Activated CD4-positive, CD25-positive, alpha-beta regulatory T cell treated with anti-CD3 and anti-CD28 coated beads, Interleukin-2, amount 50 U/mL, for 24 hours (primary cell): ENCODE measurements around the gene ITSN1.
"Not testable (repeated sequence)": the region's sequence is repeated elsewhere in the genome, so short reads cannot be mapped to it uniquely, and the experiment has no call there.

Experiments
- ATAC-seq, 2 donors: fragments of 150-1000 bp; cut with Tn5 transposase; one replicate each; pipeline ENCODE4 v1.10.0; 2021; ENCODE audit warnings: mild to moderate bottlenecking in 1 of 2, moderate library complexity in 1 of 2

The ITSN1 gene

DNA sequence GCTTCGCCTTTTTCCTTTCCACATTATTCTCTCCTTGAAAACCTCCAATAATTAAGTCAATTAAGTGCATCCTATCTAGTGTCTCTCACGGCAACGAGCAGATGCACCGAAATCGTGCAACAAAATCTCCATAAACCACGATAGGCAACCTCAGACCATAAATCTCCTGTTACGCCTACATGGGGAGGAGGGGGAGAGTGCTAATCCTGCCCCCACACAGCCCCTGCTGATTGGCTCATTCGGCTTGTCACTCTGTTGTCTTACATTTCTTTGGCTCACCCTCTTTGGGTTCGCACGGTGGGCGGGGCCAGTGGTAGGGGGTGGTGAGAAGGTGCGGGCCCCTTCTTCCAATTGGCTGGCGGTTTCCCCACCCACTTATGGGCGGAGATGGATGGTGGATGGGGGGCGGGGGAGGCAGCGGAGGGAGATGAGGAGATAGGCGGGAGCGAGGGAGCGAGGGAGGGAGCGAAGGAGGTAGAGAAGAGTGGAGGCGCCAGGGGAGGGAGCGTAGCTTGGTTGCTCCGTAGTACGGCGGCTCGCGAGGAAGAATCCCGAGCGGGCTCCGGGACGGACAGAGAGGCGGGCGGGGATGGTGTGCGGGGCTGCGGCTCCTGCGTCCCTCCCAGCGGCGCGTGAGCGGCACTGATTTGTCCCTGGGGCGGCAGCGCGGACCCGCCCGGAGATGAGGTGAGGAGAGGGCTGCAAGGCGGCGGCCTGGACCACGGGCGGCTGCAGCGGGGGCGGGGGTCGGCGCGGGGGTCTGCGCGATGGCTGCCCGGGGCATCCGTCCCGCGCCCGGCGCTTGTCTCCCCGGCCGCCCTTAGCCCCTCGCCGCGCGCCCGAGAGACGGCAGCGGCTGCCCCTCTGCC lies at the start of gene ITSN1:
Gene ITSN1 (plus strand): TSS at position 475 of the 869 bp plus-strand sequence. CDS start 76,328 bp downstream, outside the sequence.
- ATAC-seq, result peak; percentile 89 to 91

GRCh38 chr21:33598051-33598450 lies 44.2 kb upstream of the ITSN1 start:
- no peak for ATAC-seq

GRCh38 chr21:33608559-33608958 lies 33.7 kb upstream of the ITSN1 start:
- ATAC-seq, result no peak

DNA sequence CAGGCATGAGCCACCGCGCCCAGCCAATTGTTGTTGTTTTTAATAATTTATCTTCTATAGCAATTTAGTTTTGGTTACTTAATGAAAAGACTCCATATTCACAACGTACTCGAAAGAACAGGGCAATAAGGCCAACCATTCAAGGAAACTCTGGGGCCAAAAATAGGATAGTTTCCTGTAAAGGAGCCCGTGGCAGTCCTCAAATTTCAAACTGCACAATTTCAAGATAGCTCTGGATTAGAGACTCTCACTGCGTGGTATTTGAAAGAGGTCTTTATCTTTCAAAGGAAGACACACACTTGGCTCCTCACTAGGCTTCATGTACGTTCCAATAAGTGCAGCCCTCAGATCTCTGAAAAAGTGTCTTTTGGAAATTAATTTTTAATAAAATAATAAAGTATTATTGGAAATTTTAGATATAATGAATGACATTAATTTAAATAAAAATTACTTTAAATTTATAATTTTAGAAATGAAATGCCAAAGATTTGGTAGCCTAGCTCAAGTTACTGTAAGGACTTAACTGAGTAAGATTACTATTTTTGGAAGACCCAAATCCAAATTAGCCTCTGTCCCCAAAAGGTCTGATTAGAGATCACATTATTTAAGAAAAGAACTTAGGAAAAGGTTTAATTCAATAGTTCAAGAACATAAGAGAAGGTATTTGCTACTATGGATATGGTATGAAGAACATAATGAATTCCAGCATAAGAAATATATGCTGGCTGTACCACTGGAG lies 31.1 kb upstream of the ITSN1 start:
- no peak for ATAC-seq

- not testable (repeated sequence) for ATAC-seq
Measured at GRCh38 chr21:33617565-33617964, 24.7 kb upstream of the ITSN1 start.

DNA sequence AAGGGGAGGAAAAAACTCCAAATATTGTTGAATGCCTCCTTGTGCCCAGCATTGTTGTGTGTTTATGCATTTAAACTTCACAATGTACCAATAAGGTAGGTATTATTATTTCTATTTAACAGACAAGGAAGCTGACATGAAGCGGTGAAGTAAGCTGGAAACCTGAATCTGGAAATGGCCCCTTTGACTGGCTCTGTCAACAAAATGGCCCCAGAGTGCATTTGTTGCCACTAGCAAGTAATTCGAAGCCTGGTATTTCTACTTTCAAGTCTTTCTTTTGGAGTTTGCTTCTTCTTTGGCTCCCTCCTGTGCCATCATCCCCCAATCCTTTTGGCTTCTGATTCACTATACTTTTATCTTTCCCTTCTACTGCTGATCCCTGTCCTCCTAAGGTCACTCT lies 23.9 kb upstream of the ITSN1 start:
- ATAC-seq, result no peak

- ATAC-seq, result no peak
Measured at GRCh38 chr21:33619726-33620125, 22.6 kb upstream of the ITSN1 start.

- ATAC-seq, result no peak
Measured at GRCh38 chr21:33622253-33622652, 20.0 kb upstream of the ITSN1 start.

DNA sequence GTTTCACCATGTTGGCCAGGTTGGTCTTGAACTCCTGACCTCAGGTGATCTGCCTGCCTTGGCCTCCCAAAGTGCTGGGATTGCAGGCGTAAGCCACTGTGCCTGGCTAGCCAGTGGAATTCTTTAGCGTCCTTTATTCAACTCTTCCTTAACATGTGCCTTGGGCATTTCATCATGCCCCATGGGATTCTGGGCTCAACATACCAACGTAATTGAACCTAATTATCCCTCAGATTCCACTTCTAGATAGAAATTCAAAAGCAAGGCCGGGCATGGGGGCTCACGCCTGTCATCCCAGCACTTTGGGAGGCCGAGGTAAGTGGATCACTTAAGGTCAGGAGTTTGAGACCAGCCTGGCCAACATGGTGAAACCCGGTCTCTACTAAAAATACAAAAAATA lies 16.1 kb upstream of the ITSN1 start:
- ATAC-seq, result not testable (repeated sequence)

DNA sequence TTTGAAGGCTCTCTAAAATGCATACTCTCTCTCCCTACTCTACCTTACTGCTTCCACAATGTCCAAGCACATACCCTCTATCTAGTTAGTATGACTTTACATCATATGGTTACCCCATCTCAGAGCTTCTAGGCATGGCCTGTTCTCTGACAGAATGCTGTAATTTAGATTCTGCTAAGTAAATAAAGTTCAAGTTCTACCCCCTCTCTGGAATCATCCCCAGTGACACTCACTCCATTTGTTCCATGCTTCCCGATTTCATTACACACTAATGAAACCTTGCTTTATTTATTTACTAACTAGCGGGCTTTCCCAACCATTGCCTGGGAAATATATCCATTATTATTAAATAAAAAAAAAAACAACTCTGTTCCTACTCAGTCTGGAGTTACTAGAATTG lies 8.0 kb upstream of the ITSN1 start:
- no peak for ATAC-seq

DNA sequence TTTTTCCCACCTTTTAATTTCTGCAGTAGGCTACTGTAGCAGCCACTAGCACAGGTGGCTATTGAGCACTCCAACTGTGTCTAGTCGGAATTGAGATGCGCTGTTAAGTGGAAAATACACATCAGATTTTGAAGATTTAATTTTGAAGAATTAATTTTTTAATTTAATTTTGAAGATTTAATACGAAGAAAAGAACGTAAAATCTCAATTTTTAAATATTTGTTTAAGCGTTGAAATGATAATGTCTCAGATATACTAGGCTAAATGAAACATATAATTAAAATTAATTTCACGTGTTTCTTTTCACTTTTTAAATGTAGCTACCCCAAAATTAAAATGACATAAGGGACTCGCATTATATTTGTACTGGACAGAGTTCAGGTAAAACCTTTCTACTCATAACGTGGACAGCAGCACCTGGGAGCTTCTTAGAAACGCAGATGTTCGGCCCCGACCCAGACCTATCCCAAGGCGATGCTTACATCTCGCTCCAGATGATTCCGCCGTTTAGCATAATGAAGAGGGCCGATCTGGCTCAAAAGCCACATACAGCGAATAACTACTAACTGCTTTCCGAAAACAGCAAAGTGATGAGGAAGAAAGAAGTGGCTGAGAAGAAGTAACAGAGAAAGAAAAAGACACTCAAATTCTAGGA lies 1.5 kb upstream of the ITSN1 start:
- no peak for ATAC-seq

DNA sequence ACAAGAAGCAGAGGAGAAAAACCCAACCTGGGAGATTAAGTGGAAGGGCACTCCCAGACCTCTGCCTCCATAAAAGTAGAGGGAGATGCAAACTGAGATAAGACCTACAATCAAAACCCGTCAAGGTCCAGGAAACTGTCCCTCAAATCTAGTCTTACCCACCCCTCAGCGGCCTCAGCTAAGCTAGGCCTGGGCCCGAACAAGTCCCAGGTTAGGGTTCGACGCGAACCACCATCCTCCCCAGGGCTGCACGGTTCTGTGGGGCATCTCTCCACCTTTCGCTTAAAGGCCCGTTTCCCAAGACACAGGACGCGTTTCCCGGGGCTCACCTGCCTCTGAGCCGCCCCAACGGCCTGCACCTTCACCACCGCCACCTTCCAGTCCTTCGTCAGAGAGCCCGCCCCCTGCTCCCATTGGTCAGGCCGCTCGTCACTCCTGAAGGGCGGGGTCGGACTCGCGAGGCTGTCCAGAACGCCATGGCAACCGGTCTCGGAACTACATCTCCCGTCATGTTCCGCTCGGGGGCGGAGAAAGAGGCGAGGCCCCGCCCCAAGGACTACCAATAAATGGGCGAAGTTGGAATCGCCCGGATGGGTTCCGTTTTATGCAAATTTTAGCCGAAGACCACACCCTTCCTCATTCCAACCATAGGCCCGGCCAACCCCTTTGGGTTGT lies 812 bp upstream of the ITSN1 start, which contains the start of gene CRYZL1:
Gene CRYZL1 (minus strand): TSS at position 390 of the 675 bp plus-strand sequence. CDS start 10,190 bp downstream, outside the sequence.
- peak; percentile 82 to 83 for ATAC-seq

GRCh38 chr21:33642896-33643657 lies 776 bp downstream of the ITSN1 start:
- no peak for ATAC-seq

DNA sequence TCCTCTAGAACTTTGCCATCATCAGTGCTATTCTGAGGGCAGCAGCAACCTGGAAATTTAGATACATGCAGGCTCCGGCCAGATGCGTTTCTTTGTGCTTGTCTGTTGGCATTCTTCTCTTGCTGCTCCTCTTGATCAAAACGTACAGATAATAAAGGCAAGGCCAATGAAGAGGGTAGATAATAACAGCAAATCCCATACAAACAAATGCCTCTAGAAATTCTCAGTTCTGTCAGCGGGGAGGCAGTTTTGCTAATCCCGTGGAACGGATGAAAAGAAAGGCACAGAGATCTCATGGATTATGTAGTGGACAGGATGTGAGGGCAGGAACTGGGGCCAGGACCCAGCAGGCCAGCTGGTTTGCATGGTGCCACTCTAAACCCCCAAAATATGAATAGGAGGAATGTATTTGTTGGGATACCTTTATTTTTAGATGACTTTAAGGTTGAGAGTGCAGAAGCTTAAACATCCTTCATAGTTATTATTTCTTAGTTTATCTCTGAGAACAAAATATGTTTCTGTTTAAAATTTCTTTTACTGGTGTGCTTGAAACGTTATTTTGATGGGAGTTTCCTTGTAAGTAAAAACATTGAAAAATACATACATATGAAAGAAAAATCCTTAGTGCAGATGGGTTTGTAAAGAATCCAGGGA lies 1.5 kb downstream of the ITSN1 start:
- ATAC-seq, result no peak

DNA sequence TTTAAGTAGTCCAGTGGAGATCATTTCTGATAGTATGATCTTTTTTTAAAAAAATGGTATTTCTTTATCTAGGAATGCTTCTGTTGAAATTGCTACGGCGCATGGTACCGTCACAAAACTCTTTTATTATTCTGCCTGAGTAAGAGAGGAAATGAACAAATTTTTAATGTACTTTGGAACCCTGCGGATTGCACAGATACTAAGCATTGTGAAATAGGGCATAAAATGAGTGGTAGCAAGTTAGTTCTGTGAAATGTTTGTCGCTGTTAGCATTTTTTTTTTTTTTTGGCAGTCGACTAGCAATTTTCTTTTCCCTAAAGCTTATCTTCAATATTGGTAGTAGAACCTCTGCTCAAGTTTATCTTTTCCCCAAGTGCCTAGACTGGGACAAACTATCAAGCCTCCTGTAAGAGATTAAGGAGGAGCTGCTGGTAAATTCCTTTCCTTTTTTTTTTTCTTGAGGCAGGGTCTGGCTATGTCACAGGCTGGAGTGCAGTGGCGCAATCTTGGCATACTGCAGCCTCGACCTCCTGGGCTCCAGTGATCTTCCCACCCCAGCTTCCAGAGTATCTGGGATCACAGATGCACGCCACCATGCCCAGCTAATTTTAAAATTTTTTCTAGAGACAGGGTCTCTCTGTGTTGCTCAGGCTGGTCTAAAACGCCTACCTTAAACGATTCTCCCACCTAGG lies 2.2 kb downstream of the ITSN1 start:
- no peak for ATAC-seq

DNA sequence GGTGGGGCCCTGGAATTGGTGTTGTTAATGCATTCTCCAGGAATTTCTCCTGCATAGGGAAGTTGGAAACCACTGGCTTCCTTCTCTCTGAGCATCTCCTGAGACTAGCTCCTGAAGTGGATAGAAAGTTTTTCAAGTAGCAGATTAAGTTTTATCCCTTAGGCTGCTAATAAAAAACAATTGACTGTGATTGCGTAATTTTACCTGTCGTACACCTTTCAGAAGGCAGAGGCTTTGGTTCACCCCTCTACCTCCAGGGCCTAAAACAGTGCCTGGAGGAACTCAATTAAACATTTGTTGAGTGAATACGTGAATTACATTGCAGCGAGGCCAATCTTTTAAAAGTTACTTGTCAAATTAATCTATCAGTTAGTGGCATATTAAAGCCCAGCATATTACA lies 3.4 kb downstream of the ITSN1 start:
- ATAC-seq, result no peak

GRCh38 chr21:33647587-33647986 lies 5.3 kb downstream of the ITSN1 start:
- no peak for ATAC-seq

GRCh38 chr21:33648555-33648954 lies 6.3 kb downstream of the ITSN1 start:
- no peak for ATAC-seq

DNA sequence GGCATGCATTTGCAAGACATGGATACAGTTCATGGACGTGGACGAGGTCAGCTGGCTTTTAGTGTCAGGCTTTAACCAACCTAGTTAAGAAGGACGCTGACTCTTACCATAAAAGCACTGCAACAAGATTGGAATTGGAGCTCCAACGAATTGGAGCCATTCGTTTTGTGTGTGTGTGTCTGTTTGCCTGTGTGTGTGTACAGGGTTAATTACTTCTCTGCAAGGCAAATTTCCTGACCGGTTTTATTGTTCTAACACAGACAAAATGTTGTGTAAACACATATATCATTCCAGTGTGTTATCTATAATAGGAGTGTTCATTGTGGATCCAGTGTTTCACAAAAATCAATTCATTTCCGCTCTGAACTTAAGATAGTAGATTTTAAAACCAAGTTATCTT lies 7.9 kb downstream of the ITSN1 start:
- ATAC-seq, result no peak

GRCh38 chr21:33650929-33651509 lies 8.7 kb downstream of the ITSN1 start:
- no peak for ATAC-seq
